ENCODE measurements around the gene ZMIZ1.

The ZMIZ1 gene

GRCh38 chr10:79099898-79100448 is 31.2 kb downstream of the ZMIZ1 start:
- DNase-seq, result no peak
- ATAC-seq, result no peak

DNA sequence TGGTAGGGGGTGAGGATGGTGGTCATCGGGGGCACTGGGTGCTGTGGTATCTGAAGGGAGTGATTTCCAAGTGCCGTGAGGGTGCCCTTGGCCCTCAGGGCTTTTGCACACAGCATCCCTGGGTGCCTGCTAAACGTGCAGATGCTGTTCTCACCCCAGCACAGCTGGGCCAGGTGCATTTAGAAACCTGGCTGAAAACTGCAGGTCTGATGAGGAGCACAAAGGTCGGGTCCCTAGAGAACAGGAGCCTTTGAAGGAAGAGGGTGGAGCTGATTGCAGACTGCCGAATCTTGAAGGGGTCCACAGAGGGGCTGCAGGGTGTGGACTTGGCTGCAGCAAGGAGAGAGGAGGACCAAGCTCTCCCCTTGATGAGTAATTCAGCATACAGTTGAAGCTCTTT is 32.0 kb downstream of the ZMIZ1 start:
- ATAC-seq, result no peak

GRCh38 chr10:79101560-79102497 is 33.1 kb downstream of the ZMIZ1 start:
- DNase-seq (no peak), ATAC-seq (no peak)

More for the DNA sequence above, 32.0 kb downstream of the ZMIZ1 start:
- DNase-seq, result no peak

- ATAC-seq, result no peak
Observed at GRCh38 chr10:79102498-79102874, 33.7 kb downstream of the ZMIZ1 start.

GRCh38 chr10:79103129-79103528 is 34.4 kb downstream of the ZMIZ1 start:
- DNase-seq (no peak), ATAC-seq (no peak)

More at GRCh38 chr10:79102498-79102874, 33.7 kb downstream of the ZMIZ1 start:
- no peak for DNase-seq

DNA sequence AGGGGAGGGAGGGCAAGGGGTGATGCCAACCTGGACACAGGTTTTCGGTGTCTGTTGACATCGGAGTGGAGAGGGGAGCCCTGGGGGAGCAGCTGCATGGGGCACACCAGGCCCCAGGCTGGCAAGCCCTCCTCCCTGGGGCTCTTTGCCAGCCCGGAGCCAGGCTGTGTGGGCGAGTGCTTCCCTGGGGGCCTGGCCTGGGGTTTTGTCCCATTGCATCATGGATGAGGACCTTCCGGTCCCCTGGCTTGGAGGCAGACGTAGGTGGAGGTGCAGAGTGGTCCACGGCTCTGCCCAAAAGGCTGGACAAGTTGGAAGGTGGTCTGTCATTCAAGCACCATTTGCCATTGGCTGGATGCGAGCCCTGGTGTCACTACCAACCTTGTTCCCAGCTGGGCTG is 34.8 kb downstream of the ZMIZ1 start:
- no peak for DNase-seq
- no peak for ATAC-seq

GRCh38 chr10:79105150-79105739 is 36.5 kb downstream of the ZMIZ1 start:
- no peak for ATAC-seq
- no peak for DNase-seq

DNA sequence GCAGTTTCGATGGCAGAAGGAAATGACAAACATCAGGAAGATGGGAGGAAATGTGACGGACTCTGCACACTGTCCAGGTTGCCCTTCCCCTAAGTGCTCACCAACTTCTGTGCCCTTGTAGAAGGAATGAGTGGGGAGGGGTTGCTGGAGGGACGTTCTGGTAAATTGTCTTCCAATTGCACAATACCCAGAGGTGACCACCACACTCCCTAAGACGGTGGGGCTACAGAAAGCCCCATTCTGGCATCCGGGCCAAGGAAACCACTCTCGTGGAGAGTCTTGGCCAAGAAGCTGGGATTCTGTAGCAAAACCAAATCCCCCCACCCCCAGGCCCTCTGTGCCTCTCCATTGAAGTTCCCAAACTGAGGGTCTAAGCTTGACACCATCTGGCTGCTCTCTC is 37.1 kb downstream of the ZMIZ1 start:
- no peak for DNase-seq
- no peak for ATAC-seq

DNA sequence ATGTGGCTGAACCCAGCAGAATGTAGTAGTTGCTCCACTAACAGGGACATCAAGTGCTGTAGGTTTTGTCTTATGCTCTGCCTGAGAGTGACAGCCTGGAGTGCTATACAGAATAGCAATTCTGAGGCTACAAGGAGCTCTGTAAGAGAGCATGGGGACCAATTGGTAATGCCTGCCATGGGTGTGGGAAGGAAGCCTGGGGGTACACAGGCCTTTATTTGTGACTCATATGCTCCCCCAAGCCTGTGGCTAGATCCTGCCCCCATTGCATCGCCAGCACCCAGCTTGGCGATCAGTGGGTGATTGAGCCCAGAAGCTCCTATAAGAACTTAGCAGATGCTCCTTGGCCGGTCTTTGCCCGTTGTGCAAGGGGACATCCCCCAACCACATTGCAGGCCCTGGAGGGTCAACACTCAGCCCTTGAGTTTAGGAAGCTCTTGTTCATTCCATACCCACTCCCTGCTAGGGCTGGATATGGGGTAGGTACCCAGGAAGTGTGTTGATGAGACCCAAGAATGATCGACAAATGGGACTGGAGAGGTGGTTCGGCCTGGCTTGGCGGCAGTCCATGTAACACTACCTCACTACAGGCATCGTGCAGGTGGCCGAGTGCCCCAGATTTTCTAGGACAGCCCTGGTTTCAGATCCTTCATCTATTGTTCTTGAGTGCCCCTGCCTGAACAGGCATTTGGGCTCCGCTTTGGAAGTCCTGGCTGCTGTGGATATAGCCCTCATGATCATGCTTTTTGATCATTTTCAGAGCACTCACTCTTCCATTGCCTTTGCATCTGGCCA is 37.7 kb downstream of the ZMIZ1 start:
- DNase-seq, result no peak
- peak; percentile 58 for ATAC-seq

DNA sequence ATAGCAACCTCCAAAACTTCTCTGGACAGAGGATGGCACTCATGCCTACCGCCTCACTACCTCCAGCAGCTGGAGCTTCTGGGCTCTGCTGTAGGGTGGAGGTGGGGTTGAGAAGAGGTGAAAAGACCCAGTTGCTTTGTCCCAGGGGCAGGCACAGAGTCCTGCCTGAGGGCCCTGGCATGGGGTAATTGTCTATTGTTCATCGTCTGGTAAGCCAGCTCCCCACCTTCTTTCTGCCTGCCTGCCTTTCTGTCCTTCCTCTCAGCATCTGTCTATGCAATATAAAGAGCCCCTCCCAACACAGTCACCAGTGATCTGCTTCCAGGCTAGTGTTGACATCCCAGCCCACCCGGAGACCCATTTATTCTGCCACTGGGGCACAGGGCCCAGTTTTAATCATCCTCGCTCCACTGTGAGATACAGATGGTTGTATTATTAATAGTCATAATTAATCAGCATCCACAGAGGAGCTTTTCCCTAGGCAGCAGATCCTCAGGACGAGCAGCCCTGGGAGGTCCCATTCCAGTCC is 39.0 kb downstream of the ZMIZ1 start:
- no peak for DNase-seq
- ATAC-seq, result no peak

- DNase-seq (no peak), ATAC-seq (no peak)
Observed at GRCh38 chr10:79108728-79109127, 40.0 kb downstream of the ZMIZ1 start.

DNA sequence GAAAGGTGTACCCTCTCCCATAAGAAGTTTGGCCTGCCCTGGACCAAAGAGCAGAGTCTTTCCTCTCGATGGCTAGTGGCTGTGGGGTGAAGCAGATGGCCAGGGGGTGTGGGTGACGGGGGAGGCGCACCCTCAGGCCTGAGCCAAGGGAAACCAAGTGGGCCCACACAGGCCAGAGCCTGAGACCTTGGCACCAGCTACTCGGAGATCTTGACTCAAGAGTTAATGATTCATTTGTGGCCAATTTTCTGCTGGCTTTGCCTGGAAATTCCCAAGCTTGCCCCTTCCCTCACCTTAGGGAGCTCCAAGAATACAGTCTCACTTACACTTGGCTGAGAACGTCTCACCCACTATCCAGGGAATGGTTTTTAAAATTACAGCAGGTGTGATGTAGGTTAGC is 42.7 kb downstream of the ZMIZ1 start:
- no peak for DNase-seq
- ATAC-seq, result no peak

DNA sequence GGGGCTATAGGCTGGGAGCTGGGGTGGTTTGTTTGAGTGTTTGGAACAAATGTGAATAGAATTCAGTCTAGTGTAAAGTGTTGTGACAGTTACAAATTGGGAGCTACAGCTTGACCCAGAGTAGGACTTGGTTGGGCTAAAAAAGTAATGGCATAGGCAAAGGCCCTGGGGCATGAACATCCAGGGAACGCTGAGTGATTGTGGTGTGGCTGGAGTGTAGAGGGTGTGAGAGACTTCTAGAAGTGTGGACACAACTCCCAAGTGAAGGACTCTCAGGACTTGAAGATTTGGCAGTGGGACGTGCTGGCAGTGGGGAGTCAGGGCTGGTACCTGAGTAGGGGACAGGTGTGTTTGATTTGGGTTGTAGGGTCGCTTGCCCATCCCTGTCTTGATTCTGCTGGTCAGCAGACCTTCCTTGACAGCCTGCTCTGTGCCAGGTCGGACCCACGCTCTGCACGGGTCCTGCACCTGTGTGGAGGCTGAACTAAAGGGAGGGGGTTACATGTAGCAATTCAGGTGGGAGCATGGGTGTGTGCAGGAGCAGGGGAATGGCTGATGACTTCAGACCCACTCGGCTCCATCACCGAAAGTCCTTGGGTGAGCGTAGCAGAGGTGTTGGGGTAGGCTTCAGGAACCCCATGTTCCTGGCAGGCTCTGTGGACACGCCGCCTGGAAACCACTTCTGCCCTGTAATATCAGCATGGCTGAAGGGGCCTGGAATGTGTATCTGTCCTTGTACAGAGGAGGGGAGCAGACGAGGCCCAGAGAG is 43.3 kb downstream of the ZMIZ1 start:
- no peak for DNase-seq
- ATAC-seq, result no peak

- DNase-seq, result no peak
- no peak for ATAC-seq
Observed at GRCh38 chr10:79112881-79113431, 44.2 kb downstream of the ZMIZ1 start.

DNA sequence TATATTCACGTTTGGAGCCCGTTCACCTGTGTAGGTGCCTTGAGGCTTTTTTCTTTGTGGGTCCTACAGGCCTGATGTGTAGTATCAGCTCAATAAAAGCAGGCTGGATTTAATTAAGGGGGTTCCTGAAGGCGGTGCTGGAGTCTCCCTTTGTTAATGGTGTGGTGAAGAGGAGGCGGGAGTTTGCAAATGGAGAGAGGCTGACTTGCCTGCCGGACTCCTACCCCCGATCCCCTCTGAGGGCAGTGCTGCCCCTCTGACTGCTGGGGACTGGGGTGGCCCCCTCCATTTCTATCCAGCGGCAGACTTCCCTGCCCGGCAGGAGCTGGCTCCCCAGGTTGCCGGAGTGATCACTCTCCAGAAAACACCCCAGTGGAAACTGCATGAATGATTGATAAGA is 45.1 kb downstream of the ZMIZ1 start:
- no peak for DNase-seq
- no peak for ATAC-seq

DNA sequence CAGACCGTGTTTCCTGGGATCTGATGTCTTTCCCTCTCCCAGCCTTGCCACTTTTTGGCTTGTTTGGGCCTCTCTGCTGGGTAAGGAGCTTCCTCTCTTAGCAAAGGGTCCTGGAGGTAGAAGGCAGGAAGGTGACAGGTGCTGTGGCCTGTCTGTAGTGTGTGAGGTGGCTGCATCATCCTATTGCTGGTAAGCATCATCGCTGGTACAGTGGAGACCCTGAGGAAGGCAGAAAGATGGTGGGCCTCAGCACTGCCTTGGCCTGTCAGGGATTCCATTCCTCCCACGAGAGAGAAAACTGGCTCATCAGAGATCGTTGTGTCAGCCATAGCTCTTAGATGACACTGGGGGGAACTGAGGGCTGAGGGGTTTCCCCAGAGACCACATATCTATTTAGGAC is 46.5 kb downstream of the ZMIZ1 start:
- DNase-seq (peak; percentile 33), ATAC-seq (peak; percentile 74)

DNA sequence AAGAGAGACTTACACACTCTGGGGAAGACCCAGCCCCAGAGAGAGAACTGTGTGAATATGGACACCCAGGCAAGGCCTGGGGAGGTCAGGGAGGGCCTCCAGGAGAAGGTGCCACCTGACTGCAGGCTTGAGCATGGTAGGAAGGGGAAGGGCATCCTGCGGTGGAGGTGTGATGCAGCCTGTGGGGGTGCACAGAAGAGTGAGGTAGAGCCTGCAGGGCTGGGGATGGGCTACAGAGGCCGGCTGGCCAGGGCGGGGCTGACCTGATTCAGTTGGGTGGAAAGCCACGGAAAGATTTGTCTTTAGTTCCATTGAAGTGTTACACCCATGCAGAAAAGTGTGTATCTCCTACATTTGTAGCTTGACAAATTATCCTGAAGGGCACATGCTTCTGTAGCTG is 47.6 kb downstream of the ZMIZ1 start:
- peak; percentile 47 for DNase-seq
- ATAC-seq, result peak; percentile 62

- ATAC-seq (no peak), DNase-seq (no peak)
Observed at GRCh38 chr10:79116801-79117723, 48.3 kb downstream of the ZMIZ1 start.

DNA sequence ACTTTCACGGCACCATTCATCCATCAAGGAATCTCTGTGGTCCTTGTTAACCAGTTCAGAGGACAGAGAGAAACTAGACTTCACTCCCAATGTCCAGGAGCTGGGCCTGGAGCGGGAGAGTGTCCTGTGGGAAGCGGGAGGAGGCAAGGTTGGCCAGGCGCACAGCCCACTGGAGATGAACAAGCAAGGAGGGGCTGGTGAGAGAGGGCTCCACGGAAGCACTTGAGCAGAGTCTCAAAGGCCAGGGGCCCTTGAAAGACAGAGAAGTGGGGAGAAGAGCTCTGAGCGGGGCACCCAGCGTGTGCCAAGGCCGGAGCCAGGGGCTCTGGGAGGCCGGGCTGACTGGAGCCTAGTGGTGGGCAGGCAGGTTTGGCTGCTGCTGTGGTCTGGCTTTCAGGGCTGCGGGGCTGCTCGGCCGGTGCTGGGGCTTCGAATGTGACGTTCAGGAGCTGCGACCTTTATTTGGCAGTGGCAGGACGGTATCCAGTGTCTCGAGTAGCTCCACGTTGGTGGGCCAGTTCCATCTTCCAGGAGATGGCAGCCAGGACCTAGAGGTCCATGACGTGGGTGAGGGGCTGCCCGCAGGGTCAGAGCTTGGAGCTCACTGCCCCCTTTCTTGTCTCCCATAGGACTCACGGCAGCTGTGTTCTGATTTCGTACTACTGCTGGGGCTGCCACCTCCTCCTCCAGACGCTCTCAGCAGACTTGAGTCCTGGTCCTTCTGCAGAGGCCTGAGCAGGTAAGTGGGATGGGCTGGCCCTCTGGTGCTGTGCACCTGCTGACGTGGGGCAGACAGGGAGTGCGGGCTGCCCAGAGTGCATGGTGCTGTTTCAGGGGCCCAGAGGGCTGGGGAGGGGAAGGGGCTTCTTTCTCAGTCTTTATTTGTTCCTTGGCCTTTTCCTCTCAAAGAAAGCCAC is 49.8 kb downstream of the ZMIZ1 start:
- no peak for DNase-seq
- no peak for ATAC-seq
